GM15510 (cell line): Measurements from ENCODE around the gene SORCS1.

Experiments used
- POLR2A ChIP-seq: IDR thresholded peaks from 3 replicates; pipeline ENCODE4 v1.6.1; 2011; ENCODE audit warnings: borderline replicate concordance; ENCODE audit not compliant: insufficient read length; ENCODE audit errors: extremely low read depth

The SORCS1 gene

GRCh38 chr10:106567629-106568028 lies 596.9 kb downstream of the SORCS1 start:
- no peak for TF ChIP-seq POLR2A

- no peak for TF ChIP-seq POLR2A
Measured at GRCh38 chr10:106566873-106567272, 597.6 kb downstream of the SORCS1 start.

DNA sequence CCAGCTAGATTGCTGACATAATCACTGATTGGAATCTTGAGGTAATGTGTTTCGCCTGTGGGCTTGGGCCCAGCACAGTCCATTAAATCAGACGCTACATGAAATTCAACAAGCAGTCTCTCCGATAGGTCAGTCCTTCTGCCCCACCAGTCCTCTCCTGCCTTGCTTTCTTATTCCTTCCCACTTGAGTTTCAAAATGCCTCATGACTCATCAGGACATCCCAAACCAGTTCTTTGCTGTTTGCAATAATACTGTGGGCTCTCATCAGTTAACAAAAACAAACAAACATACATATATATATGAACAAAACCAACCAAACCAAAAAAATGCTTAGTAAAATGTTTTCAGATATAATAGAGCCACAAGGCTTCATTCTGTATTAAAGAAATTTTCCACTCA lies 599.0 kb downstream of the SORCS1 start:
- TF ChIP-seq POLR2A, result no peak

- TF ChIP-seq POLR2A, result no peak
Measured at GRCh38 chr10:106563384-106563783, 601.1 kb downstream of the SORCS1 start.

DNA sequence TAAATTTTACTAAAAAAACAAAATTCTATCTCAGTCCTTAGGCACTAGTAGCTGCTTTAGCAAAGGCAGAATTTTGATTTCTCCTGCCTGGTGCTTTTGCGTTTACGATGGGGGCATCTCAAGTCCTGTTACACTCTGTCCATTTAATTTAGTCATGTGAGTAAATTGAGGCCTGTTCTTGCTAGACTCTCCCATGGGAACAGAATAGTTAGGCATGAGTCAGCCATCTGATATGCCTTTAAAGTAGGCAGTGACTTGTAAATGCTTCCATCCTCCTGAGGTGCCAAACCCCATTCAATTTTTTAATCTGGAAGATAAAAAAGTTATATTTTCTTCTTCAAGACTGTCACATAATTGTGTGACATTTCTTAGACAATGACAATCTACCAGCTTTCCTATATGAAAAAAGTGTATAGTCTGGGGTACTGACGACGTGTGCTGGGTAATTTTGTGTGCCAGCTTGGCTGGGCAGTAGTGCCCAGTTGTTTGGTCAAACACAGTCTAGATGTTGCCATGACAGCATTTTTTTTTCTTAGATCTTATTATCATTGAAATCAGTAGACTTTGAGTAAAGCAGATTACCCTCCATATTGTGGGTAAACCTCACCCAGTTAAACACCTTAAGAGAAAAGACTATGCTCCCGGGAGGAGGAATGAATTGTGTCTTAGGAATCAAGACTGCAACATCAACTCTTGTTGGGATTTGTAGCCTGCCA lies 603.4 kb downstream of the SORCS1 start:
- TF ChIP-seq POLR2A, result no peak

- no peak for TF ChIP-seq POLR2A
Measured at GRCh38 chr10:106559442-106559841, 605.1 kb downstream of the SORCS1 start.

- TF ChIP-seq POLR2A, result no peak
Measured at GRCh38 chr10:106557951-106558733, 606.4 kb downstream of the SORCS1 start.

DNA sequence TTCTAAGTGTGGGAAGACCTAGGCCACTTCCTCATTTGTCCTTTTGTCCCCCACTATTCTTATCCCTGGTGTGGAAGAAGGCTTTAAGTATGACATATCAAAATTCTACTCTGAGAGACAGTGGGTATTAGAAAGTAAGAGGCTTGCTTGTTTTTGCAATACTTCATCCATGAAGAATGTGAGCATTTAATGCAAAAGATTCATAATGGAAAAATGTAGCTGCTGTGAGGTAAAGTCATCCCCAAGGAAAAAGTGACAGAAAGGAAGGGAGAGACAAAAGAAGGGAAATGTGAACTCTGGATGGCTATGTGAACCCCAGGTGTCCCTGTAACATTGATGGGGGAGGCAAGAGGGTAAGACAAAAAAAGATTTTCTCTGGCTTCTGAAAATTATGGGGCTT lies 607.5 kb downstream of the SORCS1 start:
- TF ChIP-seq POLR2A, result no peak

GRCh38 chr10:106555599-106555998 lies 608.9 kb downstream of the SORCS1 start:
- TF ChIP-seq POLR2A, result no peak

- TF ChIP-seq POLR2A, result no peak
Measured at GRCh38 chr10:106551501-106552062, 612.9 kb downstream of the SORCS1 start.

DNA sequence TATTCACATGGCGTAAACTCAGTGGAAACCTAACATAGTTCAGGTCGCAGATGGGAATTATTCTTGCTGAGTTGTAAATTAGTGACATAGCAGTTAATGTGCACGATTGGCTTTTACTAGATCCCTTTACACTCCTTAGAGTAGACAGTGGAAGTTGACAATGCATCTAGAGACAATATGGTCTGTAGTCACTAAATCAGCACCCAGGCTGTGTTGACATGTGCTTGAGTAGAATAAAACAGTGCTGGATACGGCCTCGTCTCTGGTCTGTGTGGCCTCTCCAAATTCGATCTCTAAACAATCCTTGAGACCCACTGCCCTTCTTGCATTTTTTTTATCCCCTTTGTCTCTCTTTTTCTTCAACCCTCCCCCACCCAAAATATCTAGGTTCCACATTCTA lies 615.7 kb downstream of the SORCS1 start:
- TF ChIP-seq POLR2A, result no peak

GRCh38 chr10:106547047-106547635 lies 617.4 kb downstream of the SORCS1 start:
- TF ChIP-seq POLR2A, result no peak

DNA sequence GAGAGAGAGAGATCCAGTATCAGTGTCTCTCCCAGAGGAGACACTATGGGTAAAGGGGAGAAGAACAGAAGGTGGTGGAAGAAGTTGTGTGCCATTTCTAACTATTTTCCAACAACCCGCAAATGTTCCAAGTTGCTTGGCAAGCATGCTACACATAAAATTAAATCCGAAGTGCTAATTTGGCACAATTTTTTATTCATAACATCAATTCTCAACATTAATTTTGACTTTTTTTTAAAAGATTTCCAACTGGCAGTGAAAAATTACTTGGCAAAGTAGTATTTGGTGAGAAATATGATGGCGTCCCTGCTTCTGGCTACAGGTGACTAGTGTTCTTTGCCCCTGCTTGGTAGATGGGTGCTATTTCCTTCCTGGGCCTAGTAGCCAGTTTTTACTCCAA lies 622.0 kb downstream of the SORCS1 start:
- TF ChIP-seq POLR2A, result no peak

DNA sequence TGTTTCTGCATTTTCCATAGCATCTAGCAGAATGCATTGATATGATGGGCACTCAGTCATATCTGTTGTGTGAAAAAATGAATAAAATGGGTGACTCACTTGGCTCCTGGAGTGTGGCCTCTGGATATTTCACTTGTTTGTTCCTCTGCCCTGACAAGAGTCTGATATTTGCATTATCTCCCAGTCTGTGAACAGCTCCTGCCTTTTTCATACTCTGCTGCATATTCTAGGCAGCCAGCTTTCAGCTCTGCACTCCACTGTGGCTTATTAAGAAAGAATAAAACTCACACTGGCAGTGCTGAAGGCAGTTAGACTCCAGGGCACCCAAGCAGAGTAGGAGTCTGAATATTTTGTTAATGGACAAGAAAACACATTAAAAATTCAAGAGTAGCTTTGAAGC lies 623.9 kb downstream of the SORCS1 start:
- TF ChIP-seq POLR2A, result no peak

- TF ChIP-seq POLR2A, result no peak
Measured at GRCh38 chr10:106537866-106538265, 626.6 kb downstream of the SORCS1 start.
